HG02610 (cell line): ENCODE results near the gene USF3.

Experiments
- ATAC-seq: cut with Tn5 transposase; IDR thresholded peaks from one replicate; pipeline ENCODE4 v1.9.1; 2021; ENCODE audit warnings: mild to moderate bottlenecking, moderate library complexity; ENCODE audit not compliant: unreplicated experiment

USF3 gene

GRCh38 chr3:113698956-113699355 lies 2.5 kb upstream of the USF3 start:
- no peak for ATAC-seq

DNA sequence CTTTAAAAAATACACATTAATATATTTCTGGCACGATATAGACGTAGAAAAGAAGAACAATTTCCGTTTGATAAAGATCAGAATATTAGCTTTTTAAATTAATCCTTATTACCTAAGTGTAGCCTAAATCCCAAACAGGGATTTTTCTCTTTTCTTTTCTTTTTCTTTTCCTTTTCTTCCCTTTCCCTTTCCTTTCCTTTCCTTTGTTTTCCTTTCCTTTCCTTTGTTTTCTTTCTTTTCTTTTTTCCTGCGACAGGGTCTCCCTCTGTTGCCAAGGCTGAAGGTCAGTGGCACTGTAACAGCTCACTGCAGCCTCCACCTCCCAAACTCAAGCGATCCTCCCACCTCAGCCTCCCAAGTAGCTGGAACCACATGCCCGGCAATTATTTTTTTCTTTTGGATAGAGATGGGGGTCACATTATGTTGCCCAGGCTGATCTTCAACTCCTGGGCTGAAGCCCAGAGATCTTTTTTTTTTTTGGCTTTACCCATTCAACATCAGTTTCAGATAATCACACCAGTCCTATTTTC lies 1.8 kb upstream of the USF3 start:
- no peak for ATAC-seq

- ATAC-seq, result no peak
These were observed 1.2 kb upstream of the USF3 start for GRCh38 chr3:113697500-113698090.

DNA sequence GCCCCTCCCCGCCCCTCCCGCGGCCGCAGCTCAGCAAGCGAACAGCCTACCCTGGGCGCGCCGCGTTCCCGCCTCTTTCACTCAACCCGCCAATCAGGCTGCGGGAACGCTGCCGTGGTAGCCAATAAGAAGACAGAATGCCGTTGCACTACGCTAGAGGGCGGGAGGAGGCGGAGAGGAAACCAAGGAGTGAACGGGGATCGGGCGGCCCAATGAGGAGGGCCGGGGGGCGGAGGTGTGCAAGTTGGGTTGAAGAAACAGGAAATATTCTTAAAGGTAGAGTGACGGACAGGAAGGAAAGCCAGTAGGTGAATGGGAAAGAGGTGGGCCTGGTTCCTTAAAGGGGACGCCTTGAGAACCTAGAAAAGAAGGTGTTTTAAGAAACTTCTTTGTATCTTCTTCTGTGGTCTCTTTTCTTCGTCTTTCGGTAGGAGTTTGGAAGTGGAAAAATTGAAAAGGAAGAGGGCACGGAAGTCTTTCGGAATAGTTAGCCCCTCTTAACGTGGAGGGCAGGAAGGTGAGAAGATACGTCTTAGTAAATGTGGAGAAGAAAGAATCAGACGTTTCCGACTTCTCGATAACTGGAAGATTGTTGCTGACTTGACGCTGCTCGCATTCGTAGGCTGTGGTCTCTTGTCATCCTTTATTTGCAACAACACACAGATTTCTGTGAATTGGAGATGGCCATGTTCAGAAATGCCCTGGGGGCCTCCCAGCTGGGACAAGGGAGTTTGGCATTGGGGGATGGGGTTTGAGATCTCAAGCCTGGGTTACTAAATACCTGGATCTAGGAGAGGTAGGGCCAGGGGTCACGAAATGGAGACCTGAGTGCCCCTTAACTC lies 437 bp upstream of the USF3 start:
- ATAC-seq, result peak; percentile 96

DNA sequence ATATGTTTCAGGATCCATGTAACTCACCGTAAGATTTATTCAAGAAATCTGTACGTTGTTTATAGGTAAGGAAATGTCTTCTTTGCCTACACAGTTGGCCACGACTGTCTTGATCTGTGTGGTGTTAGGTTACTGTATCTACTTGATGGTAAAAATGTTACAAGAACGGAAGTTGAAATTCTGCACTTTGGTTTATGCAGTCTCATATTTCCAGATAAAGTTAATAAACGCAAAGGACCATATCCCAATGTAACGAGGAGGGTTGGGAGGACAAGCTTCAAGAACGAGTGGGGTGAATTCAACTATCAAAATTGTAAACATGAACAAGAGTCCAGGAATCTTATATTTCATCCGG lies 1.0 kb downstream of the USF3 start:
- ATAC-seq, result no peak

- ATAC-seq, result no peak
These were observed 6.0 kb downstream of the USF3 start for GRCh38 chr3:113690482-113690881.

- ATAC-seq, result no peak
These were observed 10.3 kb downstream of the USF3 start for GRCh38 chr3:113685956-113686721.

GRCh38 chr3:113685124-113685523 lies 11.3 kb downstream of the USF3 start:
- no peak for ATAC-seq

DNA sequence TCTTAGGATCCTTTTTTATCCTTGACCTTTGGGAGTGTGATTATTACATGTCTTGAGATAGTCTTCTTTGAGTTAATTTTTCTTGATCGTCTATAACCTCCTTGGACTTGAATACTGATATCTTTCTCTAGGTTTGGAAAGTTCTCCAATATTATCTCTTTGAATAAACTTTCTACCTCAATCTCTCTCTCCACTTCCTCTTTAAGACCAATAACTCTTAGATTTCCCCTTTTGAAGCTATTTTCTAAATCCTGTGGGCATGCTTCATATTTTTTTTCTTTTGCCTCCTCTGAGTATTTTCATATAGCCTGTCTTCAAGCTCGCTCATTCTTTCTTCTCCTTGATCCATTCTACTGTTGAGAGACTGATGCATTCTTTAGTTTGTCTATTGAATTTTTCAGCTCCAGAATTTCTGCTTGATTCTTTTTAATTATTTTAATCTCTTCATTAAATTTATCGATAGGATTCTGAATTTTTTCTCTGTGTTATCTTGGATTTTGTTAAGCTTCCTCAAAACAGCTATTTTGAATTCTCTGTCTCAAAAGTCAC lies 12.1 kb downstream of the USF3 start:
- no peak for ATAC-seq

GRCh38 chr3:113678773-113679172 lies 17.7 kb downstream of the USF3 start:
- no peak for ATAC-seq

GRCh38 chr3:113677737-113678136 lies 18.7 kb downstream of the USF3 start:
- no peak for ATAC-seq

- ATAC-seq, result no peak
These were observed 20.2 kb downstream of the USF3 start for GRCh38 chr3:113676261-113676660.

DNA sequence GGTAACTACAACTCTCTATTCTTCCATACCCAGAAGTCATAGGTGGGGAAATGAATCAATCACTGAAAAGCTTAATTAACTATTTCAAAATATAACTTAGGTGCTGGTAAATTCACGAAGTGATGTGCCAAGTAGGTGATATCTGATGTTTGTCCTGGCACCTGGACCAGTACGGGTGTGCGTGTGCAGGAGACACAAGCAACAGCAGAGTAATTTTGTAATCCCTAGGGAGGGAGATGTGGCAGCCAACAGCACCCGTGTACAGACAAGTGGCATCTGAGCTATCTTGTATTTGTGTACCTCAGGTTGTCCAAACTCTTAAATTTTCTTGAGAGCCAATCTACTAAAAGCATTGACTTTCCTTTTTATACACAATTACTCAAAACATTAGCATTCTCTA lies 22.8 kb downstream of the USF3 start:
- no peak for ATAC-seq

DNA sequence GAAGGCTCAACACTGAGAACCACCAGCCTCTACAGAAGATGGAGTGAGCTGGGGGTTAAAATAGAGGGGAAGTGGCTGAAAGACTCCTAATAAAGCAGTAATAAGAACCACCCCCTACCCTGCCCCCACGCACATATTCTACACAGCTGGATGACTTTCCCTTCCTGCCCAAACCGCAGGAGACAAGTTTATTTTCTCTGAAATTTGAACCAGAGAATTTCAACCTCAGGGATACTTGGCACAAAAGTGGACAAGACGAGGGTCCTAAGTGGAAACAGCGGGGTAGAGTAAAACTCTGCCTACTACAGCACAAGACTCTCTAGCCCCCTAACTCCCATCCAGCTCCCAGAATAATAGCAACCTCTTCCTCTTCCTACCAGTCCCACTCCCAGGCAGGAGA lies 28.4 kb downstream of the USF3 start:
- no peak for ATAC-seq

GRCh38 chr3:113664523-113665094 lies 31.8 kb downstream of the USF3 start:
- ATAC-seq, result no peak

DNA sequence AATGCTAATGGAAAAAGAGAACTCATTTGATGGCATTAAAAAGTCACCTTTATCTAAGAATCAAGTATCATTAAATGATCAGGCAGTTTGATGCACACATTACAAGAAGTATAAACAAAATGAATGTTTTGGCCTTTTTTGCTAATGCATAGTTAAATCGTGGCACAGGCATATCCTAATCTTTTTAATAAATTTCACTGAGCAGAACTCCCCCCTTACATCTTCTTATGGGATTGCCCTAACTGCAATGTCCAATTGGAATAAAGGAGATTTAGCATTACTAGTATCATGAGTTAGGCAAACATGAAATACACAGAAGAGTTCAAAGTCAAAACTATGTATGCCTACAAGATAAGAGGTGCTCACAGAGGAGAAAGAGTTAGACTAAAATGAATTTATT lies 32.7 kb downstream of the USF3 start:
- ATAC-seq, result no peak

DNA sequence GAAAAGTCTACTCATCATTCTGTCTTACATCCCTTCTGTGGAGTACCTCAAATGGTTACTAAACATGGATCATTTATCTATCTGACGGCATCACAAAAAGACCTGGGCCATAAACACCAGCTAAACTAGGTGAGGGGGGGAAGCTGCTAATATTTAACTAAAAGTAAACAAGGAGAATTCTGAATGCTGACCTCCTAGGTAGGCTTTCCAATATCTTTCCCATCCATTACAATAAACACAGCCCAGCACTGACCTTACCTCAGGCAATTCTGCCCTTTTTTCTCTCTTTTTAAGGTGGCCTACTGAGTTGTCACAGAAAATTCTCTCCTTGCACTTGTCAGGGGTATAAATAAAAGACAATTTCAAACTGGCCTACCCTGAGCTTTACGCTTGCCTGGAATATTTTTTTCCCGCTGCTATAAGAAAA lies 33.1 kb downstream of the USF3 start:
- ATAC-seq, result no peak

DNA sequence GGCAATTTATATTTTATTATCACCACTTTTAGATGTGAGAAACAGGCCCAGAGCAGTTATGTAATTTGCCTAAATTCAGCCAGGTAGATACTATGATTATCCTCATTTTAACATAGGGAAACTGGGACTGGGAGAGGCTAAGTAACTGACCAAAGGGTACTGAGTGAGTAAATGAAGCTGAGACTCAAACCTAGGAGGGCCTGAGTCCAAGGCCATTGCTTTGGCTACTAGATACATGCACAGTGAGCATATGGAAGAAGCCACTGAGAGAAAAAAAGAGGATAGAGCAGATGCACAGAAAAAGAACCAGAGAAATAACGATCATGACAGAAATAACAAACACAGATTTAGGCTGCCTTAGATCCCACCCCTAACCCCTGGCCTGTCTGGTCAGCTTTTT lies 33.6 kb downstream of the USF3 start:
- no peak for ATAC-seq

DNA sequence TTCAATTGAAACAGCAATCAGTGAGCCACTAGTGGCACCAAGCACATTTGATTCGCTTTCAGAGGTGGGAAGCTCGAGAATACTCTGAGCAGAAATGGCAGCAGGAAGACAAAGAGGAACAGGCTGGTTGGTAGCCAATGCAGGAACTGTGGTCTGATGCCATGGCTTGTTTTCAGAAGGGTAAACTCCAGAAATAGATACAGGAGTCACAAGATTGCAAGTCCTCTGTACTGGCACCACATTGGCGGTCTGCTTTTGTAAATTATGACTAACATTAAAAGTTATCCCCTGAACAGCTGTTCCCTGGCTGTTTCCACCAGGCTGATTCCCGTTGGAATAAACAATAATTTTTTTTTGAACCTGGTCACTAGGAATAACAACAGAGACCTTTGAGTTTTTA lies 35.5 kb downstream of the USF3 start:
- no peak for ATAC-seq

- ATAC-seq, result no peak
These were observed 36.0 kb downstream of the USF3 start for GRCh38 chr3:113660458-113660857.

DNA sequence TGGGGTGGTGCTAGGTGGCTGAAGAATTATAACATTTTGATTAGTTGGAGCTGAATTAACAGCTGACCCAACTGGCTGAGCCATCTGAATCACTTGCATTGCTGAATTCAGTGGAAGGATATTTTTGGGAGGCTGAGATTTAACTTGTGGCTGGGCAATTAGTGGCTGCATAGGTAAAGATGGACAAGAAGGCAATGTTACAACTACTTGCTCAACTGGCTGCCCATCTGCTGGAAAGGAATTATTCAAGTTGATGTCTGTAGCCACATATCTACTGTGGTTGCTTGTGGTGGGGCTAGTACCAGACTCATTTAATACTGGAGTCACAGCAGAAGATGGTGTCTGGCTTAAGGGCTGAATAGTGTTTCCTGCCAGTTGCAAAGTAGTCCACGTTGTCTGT lies 36.4 kb downstream of the USF3 start:
- no peak for ATAC-seq
